ENCODE data around the gene BIRC6.
"Not testable (repeated sequence)": the region's sequence is repeated elsewhere in the genome, so short reads cannot be mapped to it uniquely, and the experiment has no call there.

Gene BIRC6

GRCh38 chr2:32356681-32357317 lies at the start of gene BIRC6:
TSS of gene BIRC6 (plus strand) at chr2:32357023. CDS start at chr2:32357162, 139 bp downstream.
- Histone ChIP-seq H3K4me3 (ENCODE audit: low read depth in 1 of 5, low read length in 5 of 5) (peak within 1 kb of the TSS; percentile 92 to 97 (median 94)), H3K36me3 (ENCODE audit: control insufficient read depth in 5 of 5, insufficient read depth in 5 of 5, low read length in 5 of 5) (peaks cover 0 to 3% (median 0%) of the 10 kb centered on the region in 5 donors), H3K27ac (ENCODE audit: low read depth, low read length) (peak within 1 kb of the TSS; percentile 96), H3K9me3 (ENCODE audit: control insufficient read depth in 5 of 5, low read length in 5 of 5) (no peaks in the 10 kb centered on the region), H3K27me3 (ENCODE audit: control insufficient read depth in 5 of 5, insufficient read depth in 4 of 5, low read length in 5 of 5) (no peaks in the 10 kb centered on the region), H3K9ac (ENCODE audit: low read length in 5 of 5) (peak within 1 kb of the TSS; percentile 92 to 96 (median 94)), H3K4me1 (ENCODE audit: control insufficient read depth in 5 of 5, insufficient read depth in 5 of 5, low read length in 5 of 5) (peaks cover 6 to 33% (median 28%) of the 10 kb centered on the region in 5 donors)

- Histone ChIP-seq H3K9ac (ENCODE audit: low read length in 5 of 5) (no peak overlapping the region), H3K4me3 (ENCODE audit: low read depth in 1 of 5, low read length in 5 of 5) (no peak overlapping the region), H3K36me3 (ENCODE audit: control insufficient read depth in 5 of 5, insufficient read depth in 5 of 5, low read length in 5 of 5) (peaks cover 6 to 24% (median 10%) of the 10 kb centered on the region in 5 donors), H3K4me1 (ENCODE audit: control insufficient read depth in 5 of 5, insufficient read depth in 5 of 5, low read length in 5 of 5) (no peaks in the 10 kb centered on the region), H3K27ac (ENCODE audit: low read depth, low read length) (no peak overlapping the region), H3K9me3 (ENCODE audit: control insufficient read depth in 5 of 5, low read length in 5 of 5) (no peaks in the 10 kb centered on the region), H3K27me3 (ENCODE audit: control insufficient read depth in 5 of 5, insufficient read depth in 4 of 5, low read length in 5 of 5) (no peaks in the 10 kb centered on the region)
Observed at GRCh38 chr2:32310577-32310976, 46.2 kb upstream of the BIRC6 start.

- Histone ChIP-seq H3K9me3 (ENCODE audit: control insufficient read depth in 5 of 5, low read length in 5 of 5) (no peaks in the 10 kb centered on the region), H3K36me3 (ENCODE audit: control insufficient read depth in 5 of 5, insufficient read depth in 5 of 5, low read length in 5 of 5) (peaks cover 0 to 12% (median 3%) of the 10 kb centered on the region in 5 donors), H3K4me1 (ENCODE audit: control insufficient read depth in 5 of 5, insufficient read depth in 5 of 5, low read length in 5 of 5) (no peaks in the 10 kb centered on the region), H3K27me3 (ENCODE audit: control insufficient read depth in 5 of 5, insufficient read depth in 4 of 5, low read length in 5 of 5) (no peaks in the 10 kb centered on the region), H3K4me3 (ENCODE audit: low read depth in 1 of 5, low read length in 5 of 5) (no peak overlapping the region), H3K9ac (ENCODE audit: low read length in 5 of 5) (no peak overlapping the region), H3K27ac (ENCODE audit: low read depth, low read length) (no peak overlapping the region)
Observed at GRCh38 chr2:32314886-32315285, 41.9 kb upstream of the BIRC6 start.

- not testable (repeated sequence) for H3K4me3 ChIP-seq (ENCODE audit: low read depth in 1 of 5, low read length in 5 of 5); H3K9me3 ChIP-seq (ENCODE audit: control insufficient read depth in 5 of 5, low read length in 5 of 5); H3K27me3 ChIP-seq (ENCODE audit: control insufficient read depth in 5 of 5, insufficient read depth in 4 of 5, low read length in 5 of 5); H3K9ac ChIP-seq (ENCODE audit: low read length in 5 of 5); H3K27ac ChIP-seq (ENCODE audit: low read depth, low read length); H3K4me1 ChIP-seq (ENCODE audit: control insufficient read depth in 5 of 5, insufficient read depth in 5 of 5, low read length in 5 of 5); H3K36me3 ChIP-seq (ENCODE audit: control insufficient read depth in 5 of 5, insufficient read depth in 5 of 5, low read length in 5 of 5)
Observed at GRCh38 chr2:32328679-32329078, 28.1 kb upstream of the BIRC6 start.

- H3K9ac ChIP-seq (ENCODE audit: low read length in 5 of 5); H3K27me3 ChIP-seq (ENCODE audit: control insufficient read depth in 5 of 5, insufficient read depth in 4 of 5, low read length in 5 of 5); H3K27ac ChIP-seq (ENCODE audit: low read depth, low read length); H3K4me1 ChIP-seq (ENCODE audit: control insufficient read depth in 5 of 5, insufficient read depth in 5 of 5, low read length in 5 of 5); H3K4me3 ChIP-seq (ENCODE audit: low read depth in 1 of 5, low read length in 5 of 5); H3K9me3 ChIP-seq (ENCODE audit: control insufficient read depth in 5 of 5, low read length in 5 of 5); H3K36me3 ChIP-seq (ENCODE audit: control insufficient read depth in 5 of 5, insufficient read depth in 5 of 5, low read length in 5 of 5): not testable (repeated sequence)
Observed at GRCh38 chr2:32329180-32329980, 27.4 kb upstream of the BIRC6 start.

- H3K4me3 ChIP-seq (ENCODE audit: low read depth in 1 of 5, low read length in 5 of 5), result no peak overlapping the region
- no peak overlapping the region for H3K9ac ChIP-seq (ENCODE audit: low read length in 5 of 5)
- H3K36me3 ChIP-seq (ENCODE audit: control insufficient read depth in 5 of 5, insufficient read depth in 5 of 5, low read length in 5 of 5), result peaks cover 0 to 3% (median 0%) of the 10 kb centered on the region in 5 donors
- no peaks in the 10 kb centered on the region for H3K4me1 ChIP-seq (ENCODE audit: control insufficient read depth in 5 of 5, insufficient read depth in 5 of 5, low read length in 5 of 5)
- H3K9me3 ChIP-seq (ENCODE audit: control insufficient read depth in 5 of 5, low read length in 5 of 5), result no peaks in the 10 kb centered on the region
- H3K27me3 ChIP-seq (ENCODE audit: control insufficient read depth in 5 of 5, insufficient read depth in 4 of 5, low read length in 5 of 5), result no peaks in the 10 kb centered on the region
- no peak overlapping the region for H3K27ac ChIP-seq (ENCODE audit: low read depth, low read length)
Observed at GRCh38 chr2:32330136-32330535, 26.7 kb upstream of the BIRC6 start.

GRCh38 chr2:32342801-32343200 lies 14.0 kb upstream of the BIRC6 start:
- peak overlapping the region in 1 of 5 donors; percentile 21 for H3K4me3 ChIP-seq (ENCODE audit: low read depth in 1 of 5, low read length in 5 of 5)
- H3K27me3 ChIP-seq (ENCODE audit: control insufficient read depth in 5 of 5, insufficient read depth in 4 of 5, low read length in 5 of 5), result no peaks in the 10 kb centered on the region
- H3K4me1 ChIP-seq (ENCODE audit: control insufficient read depth in 5 of 5, insufficient read depth in 5 of 5, low read length in 5 of 5), result no peaks in the 10 kb centered on the region
- no peaks in the 10 kb centered on the region for H3K9me3 ChIP-seq (ENCODE audit: control insufficient read depth in 5 of 5, low read length in 5 of 5)
- H3K9ac ChIP-seq (ENCODE audit: low read length in 5 of 5), result no peak overlapping the region
- H3K36me3 ChIP-seq (ENCODE audit: control insufficient read depth in 5 of 5, insufficient read depth in 5 of 5, low read length in 5 of 5), result peaks cover 0 to 4% (median 0%) of the 10 kb centered on the region in 5 donors
- no peak overlapping the region for H3K27ac ChIP-seq (ENCODE audit: low read depth, low read length)

- H3K9me3 ChIP-seq (ENCODE audit: control insufficient read depth in 5 of 5, low read length in 5 of 5); H3K27ac ChIP-seq (ENCODE audit: low read depth, low read length); H3K4me1 ChIP-seq (ENCODE audit: control insufficient read depth in 5 of 5, insufficient read depth in 5 of 5, low read length in 5 of 5); H3K9ac ChIP-seq (ENCODE audit: low read length in 5 of 5); H3K4me3 ChIP-seq (ENCODE audit: low read depth in 1 of 5, low read length in 5 of 5); H3K36me3 ChIP-seq (ENCODE audit: control insufficient read depth in 5 of 5, insufficient read depth in 5 of 5, low read length in 5 of 5); H3K27me3 ChIP-seq (ENCODE audit: control insufficient read depth in 5 of 5, insufficient read depth in 4 of 5, low read length in 5 of 5): not testable (repeated sequence)
Observed at GRCh38 chr2:32350797-32351196, 6.0 kb upstream of the BIRC6 start.

- Histone ChIP-seq H3K9me3 (ENCODE audit: control insufficient read depth in 5 of 5, low read length in 5 of 5) (no peaks in the 10 kb centered on the region), H3K9ac (ENCODE audit: low read length in 5 of 5) (peak overlapping the region; percentile 90 to 94 (median 92)), H3K27ac (ENCODE audit: low read depth, low read length) (peak overlapping the region; percentile 96), H3K27me3 (ENCODE audit: control insufficient read depth in 5 of 5, insufficient read depth in 4 of 5, low read length in 5 of 5) (no peaks in the 10 kb centered on the region), H3K4me1 (ENCODE audit: control insufficient read depth in 5 of 5, insufficient read depth in 5 of 5, low read length in 5 of 5) (peaks cover 6 to 33% (median 28%) of the 10 kb centered on the region in 5 donors), H3K36me3 (ENCODE audit: control insufficient read depth in 5 of 5, insufficient read depth in 5 of 5, low read length in 5 of 5) (no peaks in the 10 kb centered on the region), H3K4me3 (ENCODE audit: low read depth in 1 of 5, low read length in 5 of 5) (peak overlapping the region; percentile 92 to 97 (median 94))
Observed at GRCh38 chr2:32355976-32356680, 695 bp upstream of the BIRC6 start.

Measured in subcutaneous abdominal adipose tissue (tissue), 5 donors.